HCT116 (cell line): ENCODE data around the gene GTF2IRD1. TPM values are rescaled to one million over a fixed set of nuclear protein-coding genes. Genes with fewer than 3 reads are reported as not detected.

Experiments used
- ATAC-seq: fragments of 200-7000 bp; cut with Tn5 transposase; 2 replicates; pipeline ENCODE4 v1.9.1; 2020; ENCODE audit warnings: mild to moderate bottlenecking, moderate library complexity
- BruUV-seq: library from RNA; stranded (reverse); fragments of 400-500 nt; replicated peaks from 2 replicates; lab custom pipeline; 2021; lab: Mats Ljungman, UMichigan
- CTCF ChIA-PET: fragments of 300-600 bp; sonication (Branson Sonifier 250); formaldehyde crosslinking; loops from one replicate; lab custom pipeline; 2021; ENCODE audit warnings: antibody characterized with exemption; lab: Charles Lee
- POLR2A ChIA-PET: fragments of 300-600, 350-600 bp; sonication (Branson Sonifier 250); formaldehyde crosslinking; loops from one replicate; lab custom pipeline; 2021; ENCODE audit warnings: antibody characterized with exemption; lab: Charles Lee
- RAD21 ChIA-PET, 2 experiments: fragments of 300-600 bp; sonication (Branson Sonifier 250); formaldehyde crosslinking; loops; one replicate each; lab custom pipeline; 2023; ENCODE audit warnings: low total read pairs in 2 of 2; ENCODE audit not compliant: uncharacterized antibody in 2 of 2, unreplicated experiment in 2 of 2, low non-redundant PET in 1 of 2; lab: Charles Lee
- DNase-seq: peaks from one replicate; pipeline ENCODE4 v3.0.0-alpha.2; 2010; ENCODE audit warnings: low read depth, low spot score
- H2AFZ ChIP-seq: fragments of 200-600 bp; shearing (Covaris generic), sonication (generic); 2 replicates; pipeline ENCODE4 v1.6.1; 2017; ENCODE audit warnings: low read depth, mixed run types, mixed read lengths, antibody characterized with exemption, low read length; ENCODE audit not compliant: poor library complexity, severe bottlenecking
- H3K27ac ChIP-seq: 2 replicates; pipeline ENCODE4 v1.5.1; 2012; ENCODE audit warnings: low read depth, low read length
- H3K27me3 ChIP-seq: fragments of 200-600 bp; sonication (generic); 2 replicates; pipeline ENCODE4 v1.6.1; 2016; ENCODE audit warnings: mixed run types, low read length, mixed read lengths; ENCODE audit not compliant: insufficient read depth
- H3K36me3 ChIP-seq, 2 experiments: fragments of 200-500 bp in 1 of 2; fragments of 200-600 bp in 1 of 2; sonication (Bioruptor generic) in 1 of 2; sonication (generic) in 1 of 2; 2 replicates each; pipeline versions ENCODE4 v1.5.1 to v1.6.1; 2014 to 2016; ENCODE audit warnings: low read length in 2 of 2, inconsistent platforms in 1 of 2, mixed read lengths in 1 of 2, mixed run types in 1 of 2; ENCODE audit not compliant: insufficient read depth in 2 of 2, control insufficient read depth in 1 of 2
- H3K4me1 ChIP-seq, 2 experiments: fragments of 200-600 bp in 1 of 2; sonication (generic) in 1 of 2; 2 replicates each; pipeline versions ENCODE4 v1.5.1 to v1.6.1; 2012 to 2017; ENCODE audit warnings: low read length in 2 of 2, inconsistent platforms in 1 of 2, mild to moderate bottlenecking in 1 of 2, mixed read lengths in 1 of 2, mixed run types in 1 of 2, moderate library complexity in 1 of 2; ENCODE audit not compliant: insufficient read depth in 2 of 2, control insufficient read depth in 1 of 2
- H3K4me2 ChIP-seq: fragments of 200-600 bp; sonication (generic); 2 replicates; pipeline ENCODE4 v1.6.1; 2017; ENCODE audit warnings: mixed run types, low read length, mixed read lengths
- H3K4me3 ChIP-seq, 2 experiments: fragments of 200-600 bp in 1 of 2; sonication (generic) in 1 of 2; replicated peaks in 1 of 2; 2 replicates each; pipeline ENCODE4 v1.5.1; 2011 to 2016; ENCODE audit warnings: low read length in 2 of 2, control low read depth in 1 of 2, low read depth in 1 of 2, mild to moderate bottlenecking in 1 of 2, mixed read lengths in 1 of 2, mixed run types in 1 of 2
- H3K79me2 ChIP-seq: fragments of 200-600 bp; sonication (generic); 2 replicates; pipeline ENCODE4 v1.6.1; 2017; ENCODE audit warnings: mild to moderate bottlenecking, mixed run types, low read length, moderate library complexity, mixed read lengths; ENCODE audit not compliant: insufficient read depth
- H3K9ac ChIP-seq: fragments of 200-600 bp; sonication (generic); 2 replicates; pipeline ENCODE4 v1.6.1; 2016; ENCODE audit warnings: low read length, mixed read lengths
- H3K9me2 ChIP-seq: fragments of 200-600 bp; sonication (generic), shearing (Covaris generic); 2 replicates; pipeline ENCODE4 v1.6.1; 2017; ENCODE audit warnings: mixed run types, mild to moderate bottlenecking, moderate library complexity; ENCODE audit not compliant: insufficient read depth
- H3K9me3 ChIP-seq, 2 experiments: fragments of 200-500 bp in 1 of 2; fragments of 200-600 bp in 1 of 2; sonication (Bioruptor generic) in 1 of 2; sonication (generic) in 1 of 2; 2 replicates each; pipeline ENCODE4 v1.6.1; 2014 to 2017; ENCODE audit warnings: low read length in 2 of 2, mixed read lengths in 2 of 2, inconsistent platforms in 1 of 2, low read depth in 1 of 2, mild to moderate bottlenecking in 1 of 2, mixed run types in 1 of 2, moderate library complexity in 1 of 2; ENCODE audit not compliant: control insufficient read depth in 1 of 2, insufficient read depth in 1 of 2
- H4K20me1 ChIP-seq: fragments of 200-600 bp; sonication (generic), shearing (Covaris generic); 2 replicates; pipeline ENCODE4 v1.6.1; 2017; ENCODE audit warnings: mixed run types, mild to moderate bottlenecking, moderate library complexity; ENCODE audit not compliant: insufficient read depth
- ATF3 ChIP-seq: IDR thresholded peaks from 2 replicates; pipeline ENCODE4 v1.6.1; 2012
- EGR1 ChIP-seq: IDR thresholded peaks from 2 replicates; pipeline ENCODE4 v1.6.1; 2012; ENCODE audit warnings: low read depth
- ELF1 ChIP-seq: IDR thresholded peaks from 2 replicates; pipeline ENCODE4 v1.6.1; 2012; ENCODE audit warnings: low read depth, borderline replicate concordance
- EZH2 ChIP-seq: fragments of 200-600 bp; sonication (generic); IDR thresholded peaks from 2 replicates; pipeline ENCODE4 v1.6.1; 2017; ENCODE audit warnings: antibody characterized with exemption, mixed run types
- EZH2phosphoT487 ChIP-seq: fragments of 200-600 bp; IDR thresholded peaks from 2 replicates; pipeline ENCODE4 v1.6.1; 2018; ENCODE audit warnings: antibody characterized with exemption, borderline replicate concordance
- FOSL1 ChIP-seq: IDR thresholded peaks from 2 replicates; pipeline ENCODE4 v1.6.1; 2012; ENCODE audit warnings: low read depth
- MAX ChIP-seq: IDR thresholded peaks from 2 replicates; pipeline ENCODE4 v1.6.1; 2012
- POLR2A ChIP-seq: IDR thresholded peaks from 2 replicates; pipeline ENCODE4 v1.7.0; 2011; ENCODE audit warnings: borderline replicate concordance; ENCODE audit not compliant: insufficient read depth, insufficient read length; ENCODE audit errors: extremely low read depth
- POLR2AphosphoS5 ChIP-seq: IDR thresholded peaks from 2 replicates; pipeline ENCODE4 v1.6.1; 2011; ENCODE audit warnings: mild to moderate bottlenecking, low read depth, low read length, moderate library complexity
- RAD21 ChIP-seq: IDR thresholded peaks from 2 replicates; pipeline ENCODE4 v1.6.1; 2012; ENCODE audit warnings: low read depth, mild to moderate bottlenecking
- SP1 ChIP-seq: IDR thresholded peaks from 2 replicates; pipeline ENCODE4 v1.6.1; 2012; ENCODE audit warnings: low read depth
- SRF ChIP-seq: IDR thresholded peaks from 2 replicates; pipeline ENCODE4 v1.6.1; 2012; ENCODE audit warnings: low read depth
- ZBTB33 ChIP-seq: IDR thresholded peaks from 2 replicates; pipeline ENCODE4 v1.6.1; 2011; ENCODE audit warnings: mild to moderate bottlenecking, low read length, moderate library complexity; ENCODE audit not compliant: insufficient replicate concordance; ENCODE audit errors: extremely low read depth
- ZFX ChIP-seq: fragments of 450-650 bp; IDR thresholded peaks from 2 replicates; pipeline ENCODE4 v1.6.1; 2017
- intact Hi-C: fragments of 100-400 bp; cut with micrococcal nuclease; formaldehyde crosslinking; loops from 2 replicates; pipeline ENCODE4 v1.10.0; 2022
- total RNA-seq: library from RNA; stranded (reverse); gene quantifications from one replicate; pipeline ENCODE4 v1.2.1, GENCODE V29; 2021; ENCODE audit not compliant: unreplicated experiment

GTF2IRD1 gene
- total RNA-seq, 1 experiment from 2014 or later: 34.5 TPM

DNA sequence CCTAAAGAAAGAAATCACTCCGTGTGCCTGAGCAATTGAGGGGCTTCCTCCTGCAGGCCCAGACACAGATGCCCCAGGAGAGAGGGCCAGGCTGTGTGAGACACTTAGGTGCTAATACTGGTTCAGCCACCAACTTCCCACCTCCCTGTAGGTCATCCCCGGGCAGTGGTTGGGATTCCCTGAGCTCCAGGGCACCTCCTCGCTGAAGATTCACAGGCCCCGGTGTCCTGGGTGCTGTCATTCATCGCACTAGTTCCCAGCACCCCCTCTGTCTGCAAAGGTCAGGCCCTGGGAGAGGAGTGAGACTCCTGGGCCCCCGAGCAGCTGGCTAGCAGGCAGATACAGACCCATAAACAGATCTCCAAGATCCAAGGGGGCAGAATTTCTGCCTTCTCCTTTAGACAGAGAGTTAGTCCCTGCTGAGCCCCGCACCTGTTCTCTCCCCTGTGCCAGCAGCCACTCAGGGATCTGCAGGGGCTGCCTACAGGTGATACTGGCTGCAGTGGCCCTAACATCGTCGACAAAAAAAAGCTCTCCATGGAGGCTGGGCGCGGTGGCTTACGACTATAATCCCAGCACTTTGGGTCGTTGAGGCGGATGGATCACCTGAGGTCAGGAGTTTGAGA, 165.6 kb downstream of the GTF2IRD1 start (continued):
- TF ChIP-seq MAX: no peak
- no peak for TF ChIP-seq EZH2
- no peak for TF ChIP-seq POLR2AphosphoS5

DNA sequence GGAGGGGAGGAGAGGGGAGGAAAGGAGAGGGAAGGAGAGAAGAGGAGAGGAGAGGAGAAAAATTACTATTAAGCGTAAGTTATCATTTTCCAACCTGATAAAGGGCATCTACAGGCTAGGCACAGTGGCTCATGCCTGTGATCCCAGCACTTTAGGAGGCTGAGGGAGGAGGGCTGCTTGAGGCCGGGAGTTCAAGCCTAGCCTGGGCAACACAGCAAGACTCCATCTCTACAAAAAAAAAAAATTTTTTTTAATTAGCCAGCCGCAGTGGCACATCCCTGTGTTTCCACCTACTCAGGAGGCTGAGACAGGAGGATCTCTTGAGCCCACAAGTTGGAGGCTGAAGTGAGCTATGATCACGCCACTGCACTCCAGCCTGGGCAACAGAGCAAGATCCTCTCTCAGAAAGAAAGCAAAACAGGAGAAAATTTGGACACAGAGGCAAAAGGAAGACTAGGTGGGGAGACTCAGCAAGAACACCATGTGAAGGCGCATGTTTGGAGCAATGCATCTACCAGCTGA, 168.6 kb downstream of the GTF2IRD1 start:
- no peaks in the 10 kb centered on the region for H3K9me2 ChIP-seq
- ATAC-seq: no peak
- no peaks in the 10 kb centered on the region for H3K9me3 ChIP-seq
- POLR2A ChIA-PET: no interaction called here
- peaks cover under 1 to 4% of the 10 kb centered on the region in 2 experiments; a peak in 2 of 4 replicates for H3K4me1 ChIP-seq
- BruUV-seq: no TSS peak
- TF ChIP-seq EZH2phosphoT487 (no peak), ELF1 (no peak), ZFX (no peak), POLR2AphosphoS5 (no peak), ZBTB33 (no peak), EGR1 (no peak), SP1 (no peak), MAX (no peak), RAD21 (no peak), POLR2A (no peak), ATF3 (no peak), FOSL1 (no peak), SRF (no peak)
- no peak overlapping the region for H2AFZ ChIP-seq
- RAD21 ChIA-PET: no interaction called here
- intact Hi-C loops: no loop called here
- no peaks in the 10 kb centered on the region for H3K36me3 ChIP-seq
- no peak overlapping the region for H3K27ac ChIP-seq
- H3K4me3 ChIP-seq: no peak overlapping the region
- no peaks in the 10 kb centered on the region for H3K27me3 ChIP-seq
- no peaks in the 10 kb centered on the region for H3K79me2 ChIP-seq
- no peaks in the 10 kb centered on the region for H4K20me1 ChIP-seq
- CTCF ChIA-PET: no interaction called here
- no peak overlapping the region for H3K9ac ChIP-seq
- no peak overlapping the region for H3K4me2 ChIP-seq
- no peak for DNase-seq
